ENCODE results near the gene GGA2.
"Not testable (repeated sequence)": the region's sequence is repeated elsewhere in the genome, so short reads cannot be mapped to it uniquely, and the experiment has no call there.

The GGA2 gene

DNA sequence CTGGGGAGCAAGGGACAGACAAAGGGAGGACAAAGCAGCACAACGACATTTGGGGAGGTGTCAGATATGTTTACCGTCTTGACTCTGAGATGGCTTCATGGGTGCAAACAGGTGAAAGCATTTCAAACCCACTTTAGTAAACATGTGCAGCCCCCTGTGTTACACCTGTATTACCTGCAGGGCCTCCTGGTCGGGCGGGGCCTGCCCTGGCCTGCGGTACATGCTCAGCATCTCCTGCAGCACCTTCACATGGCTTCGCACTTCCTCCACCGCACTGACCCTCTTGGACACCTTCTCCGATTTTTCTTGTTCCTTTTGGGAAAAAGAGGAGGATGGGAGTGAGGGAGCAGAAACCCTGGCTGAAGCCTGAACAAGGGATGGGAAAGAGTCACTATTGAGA, 24.5 kb downstream of the GGA2 start:
- DNase-seq (ENCODE audit: low spot score): no peak
- H3K4me3 ChIP-seq: no peak overlapping the region
- TF ChIP-seq, protein P1, sequence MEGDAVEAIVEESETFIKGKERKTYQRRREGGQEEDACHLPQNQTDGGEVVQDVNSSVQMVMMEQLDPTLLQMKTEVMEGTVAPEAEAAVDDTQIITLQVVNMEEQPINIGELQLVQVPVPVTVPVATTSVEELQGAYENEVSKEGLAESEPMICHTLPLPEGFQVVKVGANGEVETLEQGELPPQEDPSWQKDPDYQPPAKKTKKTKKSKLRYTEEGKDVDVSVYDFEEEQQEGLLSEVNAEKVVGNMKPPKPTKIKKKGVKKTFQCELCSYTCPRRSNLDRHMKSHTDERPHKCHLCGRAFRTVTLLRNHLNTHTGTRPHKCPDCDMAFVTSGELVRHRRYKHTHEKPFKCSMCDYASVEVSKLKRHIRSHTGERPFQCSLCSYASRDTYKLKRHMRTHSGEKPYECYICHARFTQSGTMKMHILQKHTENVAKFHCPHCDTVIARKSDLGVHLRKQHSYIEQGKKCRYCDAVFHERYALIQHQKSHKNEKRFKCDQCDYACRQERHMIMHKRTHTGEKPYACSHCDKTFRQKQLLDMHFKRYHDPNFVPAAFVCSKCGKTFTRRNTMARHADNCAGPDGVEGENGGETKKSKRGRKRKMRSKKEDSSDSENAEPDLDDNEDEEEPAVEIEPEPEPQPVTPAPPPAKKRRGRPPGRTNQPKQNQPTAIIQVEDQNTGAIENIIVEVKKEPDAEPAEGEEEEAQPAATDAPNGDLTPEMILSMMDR (IDR thresholded peaks at IDR 0.05): no peak
- no peak overlapping the region for H3K27ac ChIP-seq

GRCh38 chr16:23485257-23485614, 25.1 kb downstream of the GGA2 start:
- H3K27ac ChIP-seq: no peak overlapping the region
- DNase-seq (ENCODE audit: low spot score): no peak
- TF ChIP-seq, protein P1 (IDR thresholded peaks at IDR 0.05): no peak
- no peak overlapping the region for H3K4me3 ChIP-seq

DNA sequence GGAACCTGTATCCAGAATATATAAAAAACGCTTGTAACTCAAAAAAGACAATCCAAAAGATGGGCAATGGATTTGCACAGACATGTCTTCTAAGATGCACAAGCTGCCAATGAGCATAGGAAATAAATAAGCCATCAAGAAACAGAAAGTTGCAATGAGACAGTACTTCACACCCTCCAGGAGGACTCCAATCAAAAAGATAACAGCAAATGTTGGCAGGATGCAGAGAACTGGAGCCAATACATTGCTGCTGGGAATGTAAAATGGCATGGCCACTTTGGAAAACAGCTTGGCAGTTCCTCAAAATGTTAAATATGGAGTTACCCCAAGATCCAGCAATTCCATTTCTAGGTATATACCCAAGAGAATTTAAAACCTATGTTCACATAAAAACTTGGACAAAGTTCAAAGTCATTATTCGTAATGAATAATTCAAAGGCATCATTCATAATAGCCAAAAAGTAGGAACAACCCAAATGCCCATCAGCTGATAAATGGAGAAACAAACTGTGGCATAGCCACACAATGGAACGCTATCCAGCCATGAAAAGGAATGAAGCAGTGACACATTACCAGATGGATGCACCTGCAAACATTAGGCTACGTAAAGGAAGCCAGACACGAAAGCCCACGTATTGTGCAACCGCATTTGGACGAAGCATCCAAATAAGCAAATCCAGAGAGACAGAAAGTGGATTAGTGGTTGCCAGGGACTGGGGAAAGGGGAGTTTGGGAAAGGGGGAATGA, 25.6 kb downstream of the GGA2 start:
- TF ChIP-seq, protein P1 (IDR thresholded peaks at IDR 0.05): no peak
- Histone ChIP-seq H3K4me3 (no peak overlapping the region), H3K27ac (no peak overlapping the region)
- no peak for DNase-seq (ENCODE audit: low spot score)

DNA sequence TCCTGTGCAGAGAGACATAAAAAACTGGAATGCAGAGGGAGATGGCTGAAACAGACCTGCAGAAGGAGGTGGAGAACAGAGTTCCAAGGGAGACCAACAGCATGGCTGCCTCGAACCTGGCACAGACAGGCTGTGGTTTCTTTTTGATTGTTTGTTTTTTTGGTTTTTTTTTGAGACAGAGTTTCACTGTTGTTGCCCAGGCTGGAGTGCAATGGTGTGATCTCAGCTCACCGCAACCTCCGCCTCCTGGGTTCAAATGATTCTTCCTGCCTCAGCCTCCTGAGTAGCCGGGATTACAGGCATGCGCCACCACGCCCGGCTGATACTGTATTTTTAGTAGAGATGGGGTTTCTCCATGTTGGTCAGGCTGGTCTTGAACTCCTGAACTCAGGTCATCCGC, 26.8 kb downstream of the GGA2 start:
- H3K27ac ChIP-seq; DNase-seq (ENCODE audit: low spot score); H3K4me3 ChIP-seq: not testable (repeated sequence)

DNA sequence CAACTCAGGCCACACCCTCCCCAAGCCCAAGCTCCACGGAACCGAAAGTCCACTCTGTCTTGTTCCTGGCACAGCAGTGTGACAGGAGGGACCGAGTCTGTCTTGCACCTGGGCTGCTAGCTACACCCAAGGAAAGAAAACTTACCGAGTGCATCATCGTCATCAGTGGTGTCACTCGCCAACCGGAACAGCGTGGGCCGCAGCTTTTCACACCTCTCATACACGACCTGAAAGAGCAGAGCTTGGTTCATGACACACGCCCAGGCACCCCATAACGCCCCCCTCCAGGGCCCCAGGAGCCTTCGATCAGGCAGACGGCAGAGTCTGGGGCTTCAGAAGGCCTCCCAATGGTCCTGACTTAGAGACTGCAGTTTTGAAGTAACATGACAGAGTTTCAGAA, 27.5 kb downstream of the GGA2 start:
- Histone ChIP-seq H3K27ac (no peak overlapping the region), H3K4me3 (no peak overlapping the region)
- TF ChIP-seq, protein P1 (IDR thresholded peaks at IDR 0.05): no peak
- DNase-seq (ENCODE audit: low spot score): no peak

DNA sequence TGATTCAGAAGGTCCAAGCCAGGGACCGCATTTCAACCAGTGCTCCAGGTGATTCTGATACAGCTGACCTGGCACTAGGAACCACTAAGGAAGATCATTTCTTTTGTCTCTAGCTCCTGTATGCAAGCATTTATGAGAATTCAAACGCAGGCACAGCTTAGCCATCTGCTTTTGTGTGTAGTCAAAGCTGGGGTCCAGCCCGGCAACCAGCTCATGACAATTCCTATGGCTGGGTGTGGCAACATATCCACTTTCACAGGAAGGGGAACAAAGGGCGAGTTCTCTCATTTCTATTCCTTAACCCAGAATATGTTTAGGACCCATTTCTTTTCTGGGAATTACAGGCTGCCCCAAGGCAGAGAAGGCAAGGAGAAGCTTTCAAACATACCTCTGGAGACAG, 30.0 kb downstream of the GGA2 start:
- DNase-seq (ENCODE audit: low spot score): no peak
- TF ChIP-seq, protein P1 (IDR thresholded peaks at IDR 0.05): no peak
- no peak overlapping the region for H3K27ac ChIP-seq

DNA sequence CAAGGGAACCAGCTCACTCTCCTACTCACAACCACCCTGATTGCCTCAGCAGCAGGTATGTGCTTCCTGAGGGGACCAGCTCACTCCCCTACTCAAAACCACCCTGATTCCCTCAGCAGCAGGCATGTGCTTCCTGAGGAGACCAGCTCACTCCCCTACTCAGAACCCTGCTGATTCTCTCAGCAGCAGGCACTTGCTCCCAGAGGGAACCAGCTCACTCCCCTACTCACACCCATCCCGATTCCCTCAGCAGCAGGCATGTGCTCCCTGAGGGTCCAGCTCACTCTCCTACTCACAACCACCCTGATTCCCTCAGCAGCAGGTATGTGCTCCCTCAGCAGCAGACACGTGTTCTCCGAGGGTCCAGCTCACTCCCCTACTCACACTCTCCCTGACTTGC, 31.2 kb downstream of the GGA2 start:
- TF ChIP-seq, protein P1 (IDR thresholded peaks at IDR 0.05): no peak
- H3K4me3 ChIP-seq: no peak overlapping the region
- DNase-seq (ENCODE audit: low spot score): no peak
- H3K27ac ChIP-seq: no peak overlapping the region

More for the DNA sequence above, 30.0 kb downstream of the GGA2 start:
- no peak overlapping the region for H3K4me3 ChIP-seq
